MM.1S (cell line): ENCODE results near the gene ZBTB49.

ENCODE experiments used
- DNase-seq: peaks from one replicate; pipeline ENCODE4 v3.0.0-alpha.2; 2015
- H2AFZ ChIP-seq: fragments of 300-600 bp; sonication (generic); 2 replicates; pipeline ENCODE4 v1.6.0; 2016; ENCODE audit warnings: antibody characterized with exemption, low read length
- H3F3A ChIP-seq: fragments of 300-600 bp; sonication (generic); 2 replicates; pipeline ENCODE4 v1.6.1; 2016; ENCODE audit warnings: mild to moderate bottlenecking, antibody characterized with exemption, low read length, moderate library complexity, mixed read lengths; ENCODE audit not compliant: insufficient read depth
- H3K27ac ChIP-seq: fragments of 300-600 bp; sonication (generic); 2 replicates; pipeline ENCODE4 v1.5.1; 2016; ENCODE audit warnings: mild to moderate bottlenecking, low read length
- H3K27me3 ChIP-seq: fragments of 300-600 bp; sonication (generic); replicated peaks from 2 replicates; pipeline ENCODE4 v1.6.0; 2016; ENCODE audit warnings: low read length; ENCODE audit not compliant: insufficient read depth
- H3K36me3 ChIP-seq: fragments of 300-600 bp; sonication (generic); replicated peaks from 2 replicates; pipeline ENCODE4 v1.6.1; 2016; ENCODE audit warnings: mild to moderate bottlenecking, low read length, mixed read lengths; ENCODE audit not compliant: insufficient read depth
- H3K4me1 ChIP-seq: fragments of 300-600 bp; sonication (generic); 2 replicates; pipeline ENCODE4 v1.6.1; 2016; ENCODE audit warnings: low read length, mixed read lengths
- H3K4me2 ChIP-seq: fragments of 300-600 bp; sonication (generic); 2 replicates; pipeline ENCODE4 v1.6.0; 2016; ENCODE audit warnings: low read depth, low read length
- H3K4me3 ChIP-seq: fragments of 300-600 bp; sonication (generic); 2 replicates; pipeline ENCODE4 v1.5.1; 2016; ENCODE audit warnings: low read length, mixed read lengths
- H3K79me2 ChIP-seq: fragments of 300-600 bp; sonication (generic); 2 replicates; pipeline ENCODE4 v1.6.1; 2016; ENCODE audit warnings: mixed run types, low read length, mixed read lengths
- H3K9ac ChIP-seq: fragments of 300-600 bp; sonication (generic); 2 replicates; pipeline ENCODE4 v1.6.1; 2016; ENCODE audit warnings: low read length, mixed read lengths
- H3K9me2 ChIP-seq: fragments of 300-600 bp; sonication (generic); replicated peaks from 2 replicates; pipeline ENCODE4 v1.6.1; 2016; ENCODE audit warnings: mild to moderate bottlenecking, low read length, mixed read lengths; ENCODE audit not compliant: insufficient read depth
- H3K9me3 ChIP-seq: fragments of 300-600 bp; sonication (generic); replicated peaks from 2 replicates; pipeline ENCODE4 v1.6.1; 2016; ENCODE audit warnings: mild to moderate bottlenecking, low read length, mixed read lengths; ENCODE audit not compliant: insufficient read depth
- H4K20me1 ChIP-seq: fragments of 300-600 bp; sonication (generic); 2 replicates; pipeline ENCODE4 v1.6.1; 2016; ENCODE audit warnings: mild to moderate bottlenecking, low read length, moderate library complexity, mixed read lengths; ENCODE audit not compliant: insufficient read depth
- EZH2 ChIP-seq: fragments of 300-600 bp; sonication (generic); optimal IDR thresholded peaks from 2 replicates; pipeline ENCODE3; 2017; ENCODE audit warnings: low read depth, mild to moderate bottlenecking, antibody characterized with exemption, low read length, mixed read lengths
- EZH2phosphoT487 ChIP-seq: fragments of 300-600 bp; sonication (generic); IDR thresholded peaks from 2 replicates; pipeline ENCODE4 v1.6.1; 2018; ENCODE audit warnings: antibody characterized with exemption, low read length
- TF ChIP-seq, protein P1 (sequence below): fragments of 300-600 bp; sonication (generic); IDR thresholded peaks from 2 replicates; pipeline ENCODE4 v1.5.1; 2016; ENCODE audit warnings: antibody characterized with exemption, low read length, mixed read lengths

ZBTB49 gene

DNA sequence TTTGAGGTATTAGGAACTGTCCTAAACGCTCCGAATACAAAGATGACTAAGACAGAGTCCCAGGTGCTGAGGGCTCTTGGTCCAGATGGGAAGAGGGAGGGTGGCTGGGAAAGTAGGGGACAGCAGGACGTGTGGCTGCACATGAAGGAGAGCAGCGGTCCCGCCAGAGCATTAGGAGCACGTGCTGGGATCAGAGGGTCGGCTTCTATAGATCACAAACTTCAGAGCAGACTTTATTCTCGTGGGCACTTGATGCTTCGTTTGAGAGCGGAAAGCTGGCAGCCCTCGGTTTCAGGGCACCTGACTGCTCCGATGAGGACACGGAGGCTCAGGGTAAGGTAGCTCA is 26.1 kb downstream of the ZBTB49 start:
- H3K9me2 ChIP-seq: no peaks in the 10 kb centered on the region
- H3K27ac ChIP-seq: no peak overlapping the region
- no peak overlapping the region for H3K4me3 ChIP-seq
- no peaks in the 10 kb centered on the region for H3K36me3 ChIP-seq
- no peaks in the 10 kb centered on the region for H3K79me2 ChIP-seq
- TF ChIP-seq, protein P1, sequence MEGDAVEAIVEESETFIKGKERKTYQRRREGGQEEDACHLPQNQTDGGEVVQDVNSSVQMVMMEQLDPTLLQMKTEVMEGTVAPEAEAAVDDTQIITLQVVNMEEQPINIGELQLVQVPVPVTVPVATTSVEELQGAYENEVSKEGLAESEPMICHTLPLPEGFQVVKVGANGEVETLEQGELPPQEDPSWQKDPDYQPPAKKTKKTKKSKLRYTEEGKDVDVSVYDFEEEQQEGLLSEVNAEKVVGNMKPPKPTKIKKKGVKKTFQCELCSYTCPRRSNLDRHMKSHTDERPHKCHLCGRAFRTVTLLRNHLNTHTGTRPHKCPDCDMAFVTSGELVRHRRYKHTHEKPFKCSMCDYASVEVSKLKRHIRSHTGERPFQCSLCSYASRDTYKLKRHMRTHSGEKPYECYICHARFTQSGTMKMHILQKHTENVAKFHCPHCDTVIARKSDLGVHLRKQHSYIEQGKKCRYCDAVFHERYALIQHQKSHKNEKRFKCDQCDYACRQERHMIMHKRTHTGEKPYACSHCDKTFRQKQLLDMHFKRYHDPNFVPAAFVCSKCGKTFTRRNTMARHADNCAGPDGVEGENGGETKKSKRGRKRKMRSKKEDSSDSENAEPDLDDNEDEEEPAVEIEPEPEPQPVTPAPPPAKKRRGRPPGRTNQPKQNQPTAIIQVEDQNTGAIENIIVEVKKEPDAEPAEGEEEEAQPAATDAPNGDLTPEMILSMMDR: no peak
- TF ChIP-seq EZH2: no peak
- TF ChIP-seq EZH2phosphoT487: no peak
- no peak overlapping the region for H2AFZ ChIP-seq
- DNase-seq: no peak
- H3K4me1 ChIP-seq: no peaks in the 10 kb centered on the region
- no peaks in the 10 kb centered on the region for H3F3A ChIP-seq
- H4K20me1 ChIP-seq: no peaks in the 10 kb centered on the region
- H3K4me2 ChIP-seq: no peak overlapping the region
- no peaks in the 10 kb centered on the region for H3K27me3 ChIP-seq
- no peak overlapping the region for H3K9ac ChIP-seq
- no peaks in the 10 kb centered on the region for H3K9me3 ChIP-seq

DNA sequence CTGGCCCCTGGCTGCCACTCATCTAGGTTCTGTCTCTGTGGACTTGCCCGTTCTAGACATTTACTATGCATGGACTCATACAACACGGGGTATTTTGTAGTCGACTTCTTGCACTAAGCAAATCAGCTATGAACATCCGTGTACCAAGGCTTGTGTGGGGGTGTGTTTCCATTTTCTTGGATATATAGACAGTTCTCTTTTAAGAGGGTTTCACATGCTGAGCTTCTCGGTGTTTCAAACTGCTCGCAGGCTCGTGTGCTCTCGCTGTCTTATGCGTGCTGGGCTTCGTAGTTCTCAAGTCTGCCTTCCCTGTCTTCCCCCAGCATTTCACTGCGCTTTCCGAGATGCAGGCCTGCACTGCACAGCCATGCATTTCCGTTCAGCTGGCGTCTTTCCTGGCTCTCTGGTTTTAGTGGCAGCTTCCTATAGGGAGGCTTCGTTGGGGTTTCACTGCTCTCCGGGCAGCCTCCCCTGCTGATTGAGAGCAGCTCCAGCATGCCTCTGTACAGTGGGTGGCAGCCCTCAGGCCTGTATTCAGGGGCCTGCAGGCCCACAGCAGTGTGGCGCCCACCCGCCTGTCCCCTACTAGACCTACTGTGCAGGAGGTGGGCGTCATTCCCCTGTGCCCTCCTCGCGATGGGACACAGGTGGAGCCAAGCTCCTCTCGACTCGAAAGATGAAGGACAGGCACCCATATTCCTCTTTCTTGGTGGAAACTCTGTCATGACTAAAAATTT is 27.6 kb downstream of the ZBTB49 start:
- Histone ChIP-seq H3K27me3 (no peaks in the 10 kb centered on the region), H3K27ac (no peak overlapping the region), H3K9me2 (no peaks in the 10 kb centered on the region), H3K9ac (no peak overlapping the region), H3K9me3 (no peaks in the 10 kb centered on the region), H4K20me1 (no peaks in the 10 kb centered on the region), H3K4me1 (no peaks in the 10 kb centered on the region), H3K36me3 (no peaks in the 10 kb centered on the region), H3K4me2 (no peak overlapping the region), H2AFZ (no peak overlapping the region), H3K79me2 (no peaks in the 10 kb centered on the region), H3K4me3 (no peak overlapping the region), H3F3A (no peaks in the 10 kb centered on the region)
- no peak for DNase-seq
- TF ChIP-seq EZH2: no peak
- TF ChIP-seq EZH2phosphoT487: no peak
- TF ChIP-seq, protein P1: no peak

DNA sequence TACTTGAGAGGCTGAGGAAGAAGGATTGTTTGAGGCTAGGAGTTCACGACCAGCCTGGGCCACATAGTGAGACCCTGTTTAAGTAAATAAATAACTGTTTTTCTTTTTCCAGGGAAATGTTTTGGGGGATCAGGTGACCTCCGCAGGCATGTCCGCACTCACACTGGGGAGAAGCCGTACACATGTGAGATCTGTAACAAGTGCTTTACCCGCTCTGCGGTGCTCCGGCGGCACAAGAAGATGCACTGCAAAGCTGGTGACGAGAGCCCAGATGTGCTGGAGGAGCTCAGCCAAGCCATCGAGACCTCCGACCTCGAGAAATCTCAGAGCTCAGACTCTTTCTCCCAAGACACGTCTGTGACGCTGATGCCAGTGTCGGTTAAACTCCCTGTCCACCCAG is 30.5 kb downstream of the ZBTB49 start:
- no peaks in the 10 kb centered on the region for H3K9me3 ChIP-seq
- no peaks in the 10 kb centered on the region for H3K79me2 ChIP-seq
- no peaks in the 10 kb centered on the region for H3K4me1 ChIP-seq
- H2AFZ ChIP-seq: no peak overlapping the region
- no peak for DNase-seq
- no peak overlapping the region for H3K4me3 ChIP-seq
- TF ChIP-seq EZH2phosphoT487: no peak
- no peak for TF ChIP-seq EZH2
- TF ChIP-seq, protein P1: no peak
- no peaks in the 10 kb centered on the region for H3F3A ChIP-seq
- no peaks in the 10 kb centered on the region for H3K36me3 ChIP-seq
- H3K9me2 ChIP-seq: no peaks in the 10 kb centered on the region
- H3K27ac ChIP-seq: no peak overlapping the region
- H3K4me2 ChIP-seq: no peak overlapping the region
- H4K20me1 ChIP-seq: no peaks in the 10 kb centered on the region
- no peaks in the 10 kb centered on the region for H3K27me3 ChIP-seq
- no peak overlapping the region for H3K9ac ChIP-seq
